CD4-positive, CD25-positive, alpha-beta regulatory T cell (primary cell): Measurements from ENCODE around the gene NTM. TPM values are rescaled to one million over a fixed set of nuclear protein-coding genes. Genes with fewer than 3 reads are reported as not detected.

ENCODE experiments used
- ATAC-seq, 2 donors: fragments of 150-1000 bp; cut with Tn5 transposase; one replicate each; pipeline ENCODE4 v1.10.0; 2021; ENCODE audit warnings: low read depth in 2 of 2, moderate number of reproducible peaks in 2 of 2, moderate library complexity in 1 of 2
- DNase-seq, 3 donors: peaks; one replicate each; pipeline versions ENCODE4 v3.0.0 to v3.0.0-alpha.2; 2012 to 2022; ENCODE audit warnings: mixed read lengths in 1 of 3
- H3K27ac ChIP-seq: one replicate; pipeline ENCODE4 v1.7.0; 2013; ENCODE audit warnings: mild to moderate bottlenecking, low read length; ENCODE audit not compliant: insufficient read depth, poor library complexity, severe bottlenecking
- H3K27me3 ChIP-seq: one replicate; pipeline ENCODE4 v1.7.0; 2013; ENCODE audit warnings: low read length; ENCODE audit not compliant: control insufficient read depth, insufficient read depth
- H3K36me3 ChIP-seq: one replicate; pipeline ENCODE4 v1.7.0; 2013; ENCODE audit warnings: mild to moderate bottlenecking, low read length, moderate library complexity; ENCODE audit not compliant: control insufficient read depth, insufficient read depth
- H3K4me1 ChIP-seq: 2 replicates; pipeline ENCODE4 v1.7.0; 2013; ENCODE audit warnings: mild to moderate bottlenecking, low read length; ENCODE audit not compliant: insufficient read depth, control insufficient read depth, poor library complexity, severe bottlenecking
- H3K4me3 ChIP-seq: one replicate; pipeline ENCODE4 v1.7.0; 2013; ENCODE audit warnings: low read depth, mild to moderate bottlenecking, low read length, moderate library complexity
- H3K9me3 ChIP-seq, 2 experiments: 1 replicate in 1 of 2; 2 replicates in 1 of 2; pipeline ENCODE4 v1.7.0; 2013; ENCODE audit warnings: low read length in 2 of 2, mild to moderate bottlenecking in 1 of 2, moderate library complexity in 1 of 2; ENCODE audit not compliant: control insufficient read depth in 2 of 2
- H3K27ac Mint-ChIP-seq, 3 donors: one replicate each; pipeline ENCODE4 v1.8.0; 2020 to 2022; ENCODE audit warnings: mild to moderate bottlenecking in 3 of 3, mixed read lengths in 3 of 3, moderate library complexity in 2 of 3
- H3K27me3 Mint-ChIP-seq: one replicate; pipeline ENCODE4 v1.8.0; 2022; ENCODE audit warnings: mild to moderate bottlenecking, mixed read lengths
- H3K36me3 Mint-ChIP-seq: one replicate; pipeline ENCODE4 v1.8.0; 2020; ENCODE audit warnings: mixed read lengths
- H3K4me1 Mint-ChIP-seq, 4 donors: one replicate each; pipeline ENCODE4 v1.8.0; 2020 to 2022; ENCODE audit warnings: mixed read lengths in 4 of 4, mild to moderate bottlenecking in 1 of 4
- H3K4me3 Mint-ChIP-seq, 4 donors: one replicate each; pipeline ENCODE4 v1.8.0; 2020 to 2022; ENCODE audit warnings: mild to moderate bottlenecking in 4 of 4, mixed read lengths in 4 of 4, moderate library complexity in 3 of 4
- H3K9me3 Mint-ChIP-seq, 7 donors: one replicate each; pipeline ENCODE4 v1.8.0; 2020 to 2022; ENCODE audit warnings: mixed read lengths in 7 of 7, mild to moderate bottlenecking in 3 of 7, moderate library complexity in 2 of 7
- polyA plus RNA-seq, 4 donors: library from polyadenylated mRNA; unstranded; fragments of 300-500 nt; fragmentation: Illumina TruSeq; gene quantifications; one replicate each; pipeline ENCODE4 v1.2.3, GENCODE V29; 2021
- total RNA-seq: library from RNA; stranded (reverse); gene quantifications from one replicate; pipeline ENCODE4 v1.2.3, GENCODE V29; 2022

NTM gene
- total and polyA plus RNA-seq, 5 donors from 2014 or later: 1.3 TPM; not detected in 4

DNA sequence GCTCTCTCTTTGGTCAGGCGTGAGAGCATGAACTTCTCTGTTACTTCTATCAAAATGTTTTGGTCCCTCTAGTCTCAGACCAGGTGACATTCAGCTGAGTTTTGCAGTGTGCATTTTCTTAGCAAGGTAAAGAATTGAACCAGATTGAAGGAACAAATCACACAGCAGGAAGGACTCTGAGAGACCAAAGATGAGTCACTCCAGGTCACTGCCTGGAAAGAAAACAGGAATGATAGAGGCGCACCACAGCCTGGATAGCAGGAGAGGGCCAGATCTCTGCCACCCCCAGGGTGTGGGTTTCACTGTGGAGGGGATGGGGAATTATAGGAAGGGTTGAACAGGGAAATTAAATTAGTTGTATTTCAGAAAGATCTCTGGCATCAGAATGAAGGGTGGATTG, 788.3 kb downstream of the NTM start:
- Mint-ChIP-seq H3K4me3 (no peak overlapping the region), H3K27me3 (peaks cover 7% of the 10 kb centered on the region), H3K27ac (no peak overlapping the region), H3K4me1 (no peaks in the 10 kb centered on the region), H3K9me3 (peaks cover 0 to 9% (median 2%) of the 10 kb centered on the region in 7 donors), H3K36me3 (no peaks in the 10 kb centered on the region)
- DNase-seq (no peak), ATAC-seq (no peak)
- Histone ChIP-seq H3K27ac (no peak overlapping the region), H3K36me3 (no peaks in the 10 kb centered on the region), H3K27me3 (no peaks in the 10 kb centered on the region), H3K4me3 (no peak overlapping the region), H3K9me3 (no peaks in the 10 kb centered on the region), H3K4me1 (no peaks in the 10 kb centered on the region)

DNA sequence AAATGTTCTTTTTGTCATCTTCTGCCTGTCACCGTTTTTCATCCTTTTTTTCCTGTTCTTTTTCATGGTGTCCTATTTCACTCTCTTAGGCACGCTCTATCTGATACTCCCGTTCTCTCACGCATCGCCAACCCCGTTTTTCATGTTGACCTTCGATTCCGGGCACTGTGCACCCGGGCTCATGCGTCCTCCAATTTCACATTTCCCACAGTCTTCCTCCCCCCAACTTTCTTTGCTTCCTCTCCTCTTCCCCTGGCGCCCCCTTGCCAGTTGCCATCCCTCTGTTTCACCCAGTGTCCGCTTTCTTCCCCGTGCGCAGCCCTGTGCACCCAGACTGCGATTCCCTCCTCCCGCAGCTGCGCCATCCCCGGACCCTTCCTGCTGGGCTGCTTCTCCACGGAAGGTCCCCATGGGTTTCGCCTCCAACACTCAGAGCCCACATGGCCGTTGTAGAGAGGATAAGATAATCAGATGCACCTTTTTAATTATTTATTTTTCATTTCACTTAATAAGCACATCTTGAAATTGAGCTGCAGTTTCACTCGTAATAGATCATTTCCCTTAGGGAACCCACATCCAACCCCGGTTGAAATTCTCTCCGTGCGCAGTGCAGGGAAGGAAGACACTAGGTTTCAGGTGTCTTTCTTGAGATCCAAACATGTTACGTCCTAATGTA, 791.1 kb downstream of the NTM start:
- Mint-ChIP-seq H3K9me3 (peaks cover 0 to 9% (median 2%) of the 10 kb centered on the region in 7 donors), H3K27me3 (no peaks in the 10 kb centered on the region), H3K4me1 (peaks cover 0 to 6% (median 4%) of the 10 kb centered on the region in 4 donors), H3K36me3 (no peaks in the 10 kb centered on the region), H3K4me3 (no peak overlapping the region), H3K27ac (no peak overlapping the region)
- Histone ChIP-seq H3K4me1 (no peaks in the 10 kb centered on the region), H3K9me3 (no peaks in the 10 kb centered on the region), H3K27ac (no peak overlapping the region), H3K36me3 (no peaks in the 10 kb centered on the region), H3K4me3 (no peak overlapping the region), H3K27me3 (no peaks in the 10 kb centered on the region)
- DNase-seq: no peak
- ATAC-seq: no peak

DNA sequence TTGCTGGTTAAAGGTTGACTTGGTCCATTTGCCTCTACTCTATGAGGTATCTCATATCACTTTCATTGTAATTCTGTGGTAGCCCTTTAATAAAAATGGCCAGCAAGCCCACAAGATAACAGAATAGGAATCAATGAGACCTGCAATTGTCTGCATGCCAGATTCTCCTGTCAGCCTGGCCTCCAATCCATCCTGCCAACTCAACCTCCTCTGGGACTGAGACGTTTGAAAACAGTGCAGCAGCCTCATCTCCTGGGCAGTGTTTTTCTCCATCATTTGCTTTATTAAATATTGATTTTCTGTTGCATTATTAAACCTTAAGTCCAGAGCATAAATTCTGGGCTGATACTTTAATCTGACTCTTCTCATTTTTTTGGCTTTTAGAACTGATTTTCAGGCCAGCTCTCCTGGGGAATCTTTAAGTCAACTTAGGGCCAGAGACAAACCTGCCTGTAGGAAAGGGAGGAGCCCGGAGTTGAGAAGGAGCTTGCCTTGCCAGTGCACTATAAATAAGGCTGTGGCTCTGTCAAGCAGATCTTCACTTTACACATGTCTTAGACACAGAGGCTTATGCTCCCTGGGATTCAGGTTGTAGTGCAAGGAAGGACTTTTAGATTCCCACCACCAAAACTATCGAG, 798.0 kb downstream of the NTM start:
- H3K27ac Mint-ChIP-seq: no peak overlapping the region
- no peak overlapping the region for H3K4me3 Mint-ChIP-seq
- ATAC-seq (no peak), DNase-seq (no peak)
- Histone ChIP-seq H3K4me1 (no peaks in the 10 kb centered on the region), H3K27ac (no peak overlapping the region), H3K36me3 (no peaks in the 10 kb centered on the region), H3K27me3 (no peaks in the 10 kb centered on the region), H3K4me3 (no peak overlapping the region), H3K9me3 (no peaks in the 10 kb centered on the region)
- H3K9me3 Mint-ChIP-seq: peaks cover 0 to 12% (median 1%) of the 10 kb centered on the region in 7 donors
- H3K27me3 Mint-ChIP-seq: no peaks in the 10 kb centered on the region
- peaks cover 0 to 11% (median 4%) of the 10 kb centered on the region in 4 donors for H3K4me1 Mint-ChIP-seq
- H3K36me3 Mint-ChIP-seq: no peaks in the 10 kb centered on the region

DNA sequence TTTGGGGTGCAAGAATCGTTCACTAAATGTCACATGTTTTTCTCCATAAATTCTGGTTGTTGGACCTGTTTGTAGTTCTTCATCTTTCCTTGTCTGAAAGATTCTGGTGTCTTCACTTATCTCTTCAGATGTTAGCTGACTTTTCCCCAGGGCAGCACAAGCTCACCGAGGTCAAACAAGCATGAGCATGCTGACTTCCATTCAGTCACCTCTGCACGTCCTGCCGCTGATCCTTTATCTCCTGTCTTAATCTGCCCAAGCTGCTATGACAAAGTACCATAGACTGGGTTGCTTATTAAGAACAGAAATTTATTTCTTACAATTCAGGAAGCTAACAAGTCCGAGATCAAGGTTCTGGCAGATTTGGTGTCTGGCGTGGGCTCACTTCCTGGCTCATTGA, 800.6 kb downstream of the NTM start:
- no peaks in the 10 kb centered on the region for H3K27me3 Mint-ChIP-seq
- H3K36me3 ChIP-seq: no peaks in the 10 kb centered on the region
- no peak overlapping the region for H3K4me3 ChIP-seq
- no peaks in the 10 kb centered on the region for H3K9me3 ChIP-seq
- no peak overlapping the region for H3K27ac Mint-ChIP-seq
- peaks cover 0 to 9% (median 3%) of the 10 kb centered on the region in 7 donors for H3K9me3 Mint-ChIP-seq
- no peaks in the 10 kb centered on the region for H3K36me3 Mint-ChIP-seq
- H3K4me3 Mint-ChIP-seq: no peak overlapping the region
- H3K4me1 Mint-ChIP-seq: peaks cover 0 to 9% (median 1%) of the 10 kb centered on the region in 4 donors
- no peaks in the 10 kb centered on the region for H3K4me1 ChIP-seq
- no peak for ATAC-seq
- no peaks in the 10 kb centered on the region for H3K27me3 ChIP-seq
- no peak overlapping the region for H3K27ac ChIP-seq
- DNase-seq: no peak

DNA sequence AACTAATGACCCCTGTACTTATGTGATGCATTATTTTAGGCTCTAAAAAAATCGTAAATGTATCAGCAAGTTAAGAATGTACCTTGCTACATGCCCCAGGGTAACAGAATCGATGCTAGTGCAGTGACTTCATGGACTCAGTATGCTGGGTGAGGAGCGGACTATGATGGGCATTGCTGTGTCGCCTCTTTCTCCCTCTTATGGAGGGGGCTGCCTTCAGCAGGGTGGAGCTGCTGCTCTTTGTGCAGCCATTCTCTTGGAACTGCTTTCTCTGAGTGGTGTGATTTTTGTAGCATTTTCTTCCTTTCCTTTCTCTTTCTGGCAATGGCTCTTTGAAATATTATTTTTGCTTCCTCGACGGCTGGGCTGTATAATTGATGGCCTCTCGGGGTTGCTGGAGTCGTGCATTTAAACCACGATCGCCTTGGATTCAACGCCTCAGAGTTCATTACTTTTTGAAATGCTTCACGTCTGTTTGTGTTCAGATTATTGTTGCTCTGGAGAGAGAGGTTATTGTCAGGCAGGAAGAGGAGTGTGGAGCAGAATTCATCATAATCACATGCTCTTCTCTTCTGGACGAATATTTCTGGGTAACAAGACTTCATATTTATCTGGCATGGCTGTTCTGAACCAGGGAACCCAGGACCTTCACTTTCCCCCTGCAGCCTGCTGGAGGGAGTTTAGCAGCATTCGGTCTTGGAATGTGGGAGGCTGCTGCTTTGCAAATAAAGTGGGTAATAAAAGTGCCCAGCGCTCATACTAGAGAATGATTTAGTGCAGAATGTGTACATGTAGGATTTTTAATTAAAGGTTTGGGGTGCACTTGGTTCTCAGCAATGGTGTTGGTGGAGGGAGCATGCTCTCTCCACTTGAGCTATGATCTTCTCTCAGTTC, 804.2 kb downstream of the NTM start:
- H3K36me3 Mint-ChIP-seq: no peaks in the 10 kb centered on the region
- no peak overlapping the region for H3K4me3 Mint-ChIP-seq
- no peak overlapping the region for H3K27ac Mint-ChIP-seq
- DNase-seq: no peak
- H3K27me3 ChIP-seq: no peaks in the 10 kb centered on the region
- H3K4me1 ChIP-seq: no peaks in the 10 kb centered on the region
- H3K27ac ChIP-seq: no peak overlapping the region
- no peak for ATAC-seq
- H3K9me3 ChIP-seq: no peaks in the 10 kb centered on the region
- H3K9me3 Mint-ChIP-seq: peaks cover 0 to 9% (median 5%) of the 10 kb centered on the region in 7 donors
- no peaks in the 10 kb centered on the region for H3K36me3 ChIP-seq
- H3K4me1 Mint-ChIP-seq: no peaks in the 10 kb centered on the region
- no peaks in the 10 kb centered on the region for H3K27me3 Mint-ChIP-seq
- H3K4me3 ChIP-seq: no peak overlapping the region

DNA sequence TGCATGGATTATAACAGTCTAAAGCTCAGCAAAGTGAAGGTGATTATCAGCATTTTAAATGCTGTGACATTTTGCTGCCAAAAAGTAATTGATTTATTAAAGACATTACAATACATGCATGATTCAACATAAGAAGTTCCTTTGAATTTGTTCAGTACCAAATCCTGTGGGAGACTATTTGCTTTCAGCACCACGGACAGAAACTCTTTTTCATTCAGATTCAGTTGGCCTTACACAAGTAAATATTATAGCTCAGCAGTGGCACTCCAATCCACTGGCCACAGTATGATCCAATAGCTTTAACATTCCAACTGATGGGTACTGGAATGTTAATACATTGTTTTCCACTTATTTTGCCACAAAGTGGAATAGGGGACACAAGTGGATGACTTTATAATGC, 806.7 kb downstream of the NTM start:
- H3K36me3 ChIP-seq: no peaks in the 10 kb centered on the region
- ATAC-seq (no peak), DNase-seq (no peak)
- H3K27ac ChIP-seq: no peak overlapping the region
- no peaks in the 10 kb centered on the region for H3K27me3 ChIP-seq
- no peak overlapping the region for H3K27ac Mint-ChIP-seq
- H3K4me3 Mint-ChIP-seq: no peak overlapping the region
- H3K4me1 ChIP-seq: no peaks in the 10 kb centered on the region
- H3K4me3 ChIP-seq: no peak overlapping the region
- H3K4me1 Mint-ChIP-seq: no peaks in the 10 kb centered on the region
- peaks cover 0 to 9% (median 4%) of the 10 kb centered on the region in 7 donors for H3K9me3 Mint-ChIP-seq
- H3K27me3 Mint-ChIP-seq: no peaks in the 10 kb centered on the region
- H3K36me3 Mint-ChIP-seq: no peaks in the 10 kb centered on the region
- H3K9me3 ChIP-seq: no peaks in the 10 kb centered on the region

DNA sequence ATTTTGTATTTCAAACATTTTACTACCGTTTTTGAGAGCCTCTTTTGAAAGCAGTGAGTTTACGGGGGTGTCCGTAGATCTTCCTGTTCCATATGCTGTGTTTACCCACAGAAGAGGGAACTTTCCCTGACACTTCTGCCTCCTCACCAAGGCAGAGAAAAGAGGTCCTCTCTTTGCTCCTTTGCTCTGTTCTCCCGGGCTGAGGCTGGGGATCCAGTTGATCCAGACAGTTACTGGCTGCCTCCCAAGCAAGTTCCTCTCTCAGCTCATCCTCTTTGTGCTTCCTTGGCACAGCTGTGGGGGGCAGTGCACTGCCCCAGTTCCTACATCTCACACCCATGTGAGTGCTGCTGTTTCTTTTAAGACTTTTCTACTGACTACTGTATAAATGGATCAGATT, 813.7 kb downstream of the NTM start:
- Histone ChIP-seq H3K36me3 (no peaks in the 10 kb centered on the region), H3K27me3 (no peaks in the 10 kb centered on the region), H3K9me3 (no peaks in the 10 kb centered on the region), H3K27ac (no peak overlapping the region), H3K4me3 (no peak overlapping the region), H3K4me1 (no peaks in the 10 kb centered on the region)
- DNase-seq: no peak
- no peak for ATAC-seq
- Mint-ChIP-seq H3K27me3 (peaks cover 7% of the 10 kb centered on the region), H3K4me1 (no peaks in the 10 kb centered on the region), H3K4me3 (no peak overlapping the region), H3K9me3 (peaks cover 0 to 8% (median 4%) of the 10 kb centered on the region in 7 donors), H3K36me3 (no peaks in the 10 kb centered on the region), H3K27ac (no peak overlapping the region)
